Epithelial cell of esophagus (primary cell): Measurements from ENCODE around the gene SPAG16.

ENCODE experiments used
- DNase-seq: peaks from one replicate; pipeline ENCODE4 v3.0.0; 2010; ENCODE audit warnings: low read depth
- H3K4me3 ChIP-seq: 2 replicates; pipeline ENCODE4 v1.5.1; 2011; ENCODE audit warnings: mild to moderate bottlenecking, low read length, control low read depth
- TF ChIP-seq, protein P1 (sequence below): IDR thresholded peaks from 2 replicates; pipeline ENCODE4 v1.5.1; 2011; ENCODE audit warnings: low read depth, mild to moderate bottlenecking, low read length, control low read depth, inconsistent platforms; ENCODE audit not compliant: insufficient read depth; ENCODE audit errors: missing control alignments

SPAG16 gene

DNA sequence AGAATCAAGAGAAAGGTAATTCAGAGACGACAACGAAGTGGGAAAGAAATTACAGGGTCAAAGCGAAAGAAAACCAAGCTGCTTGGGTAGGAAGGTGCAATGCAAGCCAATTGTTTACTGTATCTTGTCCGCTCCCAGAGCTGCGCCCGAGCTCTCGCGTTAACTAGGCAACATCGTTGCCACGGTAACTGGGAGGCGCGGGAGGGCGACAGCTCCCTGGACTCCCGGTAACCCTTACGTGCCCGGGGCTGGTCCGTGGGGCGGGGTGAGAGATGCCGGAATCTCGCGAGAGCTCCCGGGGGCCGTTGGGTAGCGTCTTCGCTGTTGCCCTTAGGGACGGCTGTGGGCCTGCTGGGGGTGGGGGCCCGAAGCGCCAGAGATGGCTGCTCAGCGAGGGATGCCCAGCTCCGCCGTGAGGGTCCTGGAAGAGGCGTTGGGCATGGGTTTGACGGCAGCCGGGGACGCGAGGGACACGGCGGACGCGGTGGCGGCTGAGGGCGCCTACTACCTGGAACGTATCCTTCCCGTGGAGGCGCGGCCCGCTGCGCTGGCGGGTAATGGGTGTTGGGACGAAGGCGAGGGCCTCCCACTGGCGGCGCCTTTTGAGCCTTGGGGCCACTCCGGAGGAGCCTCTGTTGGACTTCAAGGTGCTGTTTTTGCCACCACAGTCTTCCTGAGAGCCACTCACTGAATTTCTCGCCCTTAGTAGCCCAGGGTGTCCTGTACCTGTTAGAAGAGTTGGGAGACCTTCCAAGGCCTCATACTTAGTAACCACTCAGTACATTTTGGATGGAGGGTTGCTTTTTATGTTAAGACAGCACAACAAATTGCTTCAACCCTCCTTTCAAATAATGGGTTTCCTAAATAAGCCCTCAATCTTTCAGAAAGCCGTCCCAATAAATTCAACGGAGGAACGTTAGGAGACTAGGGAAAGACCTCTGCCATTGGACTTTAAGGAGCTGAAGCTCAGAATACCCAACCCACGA lies at the start of gene SPAG16:
SPAG16 (plus strand) TSS at position 360 of the 986 bp plus-strand sequence.
- TF ChIP-seq, protein P1, sequence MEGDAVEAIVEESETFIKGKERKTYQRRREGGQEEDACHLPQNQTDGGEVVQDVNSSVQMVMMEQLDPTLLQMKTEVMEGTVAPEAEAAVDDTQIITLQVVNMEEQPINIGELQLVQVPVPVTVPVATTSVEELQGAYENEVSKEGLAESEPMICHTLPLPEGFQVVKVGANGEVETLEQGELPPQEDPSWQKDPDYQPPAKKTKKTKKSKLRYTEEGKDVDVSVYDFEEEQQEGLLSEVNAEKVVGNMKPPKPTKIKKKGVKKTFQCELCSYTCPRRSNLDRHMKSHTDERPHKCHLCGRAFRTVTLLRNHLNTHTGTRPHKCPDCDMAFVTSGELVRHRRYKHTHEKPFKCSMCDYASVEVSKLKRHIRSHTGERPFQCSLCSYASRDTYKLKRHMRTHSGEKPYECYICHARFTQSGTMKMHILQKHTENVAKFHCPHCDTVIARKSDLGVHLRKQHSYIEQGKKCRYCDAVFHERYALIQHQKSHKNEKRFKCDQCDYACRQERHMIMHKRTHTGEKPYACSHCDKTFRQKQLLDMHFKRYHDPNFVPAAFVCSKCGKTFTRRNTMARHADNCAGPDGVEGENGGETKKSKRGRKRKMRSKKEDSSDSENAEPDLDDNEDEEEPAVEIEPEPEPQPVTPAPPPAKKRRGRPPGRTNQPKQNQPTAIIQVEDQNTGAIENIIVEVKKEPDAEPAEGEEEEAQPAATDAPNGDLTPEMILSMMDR = no peak

DNA sequence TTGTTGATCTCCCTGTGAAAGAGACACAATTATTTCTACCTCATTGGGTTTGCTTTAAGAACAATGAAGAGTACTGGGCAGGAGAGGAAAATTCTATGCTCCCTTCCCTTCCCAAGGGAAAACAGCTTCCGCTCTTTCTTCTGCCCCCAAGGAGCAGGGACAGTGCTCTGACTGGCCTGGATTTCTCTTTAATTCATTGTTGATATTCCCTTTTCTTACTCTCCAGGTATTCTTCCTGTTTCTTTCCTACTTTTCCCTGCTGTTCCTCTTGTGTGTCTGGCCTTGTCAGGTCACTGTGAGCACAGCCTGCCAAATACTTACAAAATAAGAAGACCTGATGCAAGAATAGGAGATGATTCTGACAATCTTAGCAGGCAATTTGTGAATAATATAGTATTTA lies 49.6 kb upstream of the SPAG16 start:
- DNase-seq = no peak
- TF ChIP-seq, protein P1 = no peak
- no peak overlapping the region for H3K4me3 ChIP-seq

More for the DNA sequence above, at the start of gene SPAG16:
- DNase-seq = peak; percentile 98
- peak within 1 kb of the TSS; percentile 78 for H3K4me3 ChIP-seq

DNA sequence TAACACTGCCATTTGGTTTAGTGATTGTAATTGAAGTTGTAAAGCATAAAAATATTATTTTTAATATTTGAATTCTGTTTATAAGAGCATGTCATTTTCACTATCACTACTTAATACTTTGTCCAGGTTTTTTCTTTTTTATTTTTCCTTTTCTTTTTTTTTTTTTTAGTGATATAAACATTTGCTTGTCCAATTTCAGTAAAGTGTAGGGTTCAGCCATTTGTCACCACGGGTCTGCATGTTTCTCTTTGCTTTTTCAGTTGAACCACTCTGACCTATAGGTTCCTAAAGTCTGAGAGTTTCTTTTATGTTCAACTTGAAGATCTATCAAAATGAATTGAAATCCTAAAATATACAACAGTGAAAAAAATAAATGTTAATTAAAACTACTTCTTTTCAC lies 48.5 kb upstream of the SPAG16 start:
- no peak for DNase-seq
- TF ChIP-seq, protein P1 = no peak
- H3K4me3 ChIP-seq = no peak overlapping the region

DNA sequence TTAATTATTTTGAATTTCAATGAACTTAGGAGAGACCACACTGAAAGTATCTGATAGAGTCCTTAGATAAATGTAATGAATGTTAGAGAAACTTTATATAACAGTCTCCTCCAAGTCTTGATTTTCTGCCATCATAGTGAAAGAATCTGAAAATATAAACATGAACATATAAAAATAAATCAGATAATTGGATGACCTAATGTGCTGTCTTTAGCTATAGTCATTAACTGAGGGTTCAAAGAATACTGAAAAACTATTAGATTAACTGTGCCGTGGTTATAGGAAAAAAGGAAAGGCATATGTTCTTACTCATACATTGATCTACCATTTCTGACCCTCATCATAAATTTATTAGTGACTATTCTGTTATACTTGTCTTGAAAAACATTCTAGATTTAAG lies 47.0 kb upstream of the SPAG16 start:
- no peak overlapping the region for H3K4me3 ChIP-seq
- TF ChIP-seq, protein P1 = no peak
- no peak for DNase-seq

DNA sequence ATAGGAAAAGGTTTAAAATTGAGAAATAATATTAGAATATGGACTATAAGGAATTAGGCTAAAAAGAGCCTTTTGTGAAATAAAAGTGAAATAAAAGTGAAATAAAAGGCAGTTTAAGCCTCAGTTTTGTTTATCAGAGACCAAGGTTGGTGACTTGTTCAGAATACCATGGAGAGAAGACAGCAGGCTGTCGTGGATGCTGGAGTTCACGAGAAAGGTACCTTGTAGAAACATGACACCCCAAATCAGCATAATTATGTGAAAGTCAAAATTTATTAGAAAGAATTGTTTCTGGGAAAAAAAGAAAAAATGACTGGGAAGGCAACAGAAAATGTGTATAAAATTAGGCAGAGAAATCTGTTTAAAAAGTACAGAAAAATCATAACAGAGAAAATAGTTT lies 46.5 kb upstream of the SPAG16 start:
- H3K4me3 ChIP-seq = no peak overlapping the region
- DNase-seq = no peak
- TF ChIP-seq, protein P1 = no peak

DNA sequence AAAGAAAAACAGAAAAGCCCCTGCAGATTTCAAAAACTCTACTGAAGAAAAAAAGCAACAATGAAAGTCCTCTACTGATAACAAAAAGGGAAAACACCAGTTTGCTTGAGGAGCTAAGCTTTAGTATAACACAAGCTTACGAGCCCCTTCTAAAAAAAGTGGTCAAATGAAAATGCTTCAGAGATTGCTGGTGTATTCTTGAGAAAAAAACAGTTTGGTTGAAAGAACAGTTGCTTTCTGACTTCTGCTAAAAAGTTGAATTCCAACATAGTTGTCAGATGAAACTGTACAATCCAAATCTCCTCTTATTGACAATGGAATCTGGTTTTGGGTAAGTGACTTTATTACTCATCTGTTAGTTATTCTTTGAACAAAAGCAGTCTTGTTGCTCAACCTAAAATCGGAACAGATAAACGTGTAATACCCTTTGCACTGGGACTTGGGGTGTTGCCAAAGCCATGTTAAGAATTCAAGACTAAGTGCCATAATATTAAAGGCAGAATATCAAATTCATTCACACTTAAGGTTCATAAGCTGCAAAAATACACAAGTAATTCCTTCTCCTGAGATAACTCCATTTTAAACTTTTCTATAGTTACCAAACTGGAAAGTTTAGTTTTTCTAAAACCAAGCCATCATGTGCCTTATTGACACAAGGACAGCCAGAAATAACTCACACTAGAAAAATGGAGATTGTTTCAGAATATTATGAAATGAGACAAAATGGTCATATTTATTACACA lies 45.3 kb upstream of the SPAG16 start:
- H3K4me3 ChIP-seq = no peak overlapping the region
- TF ChIP-seq, protein P1 = no peak
- DNase-seq = peak; percentile 75
